CD14-positive monocyte (primary cell): ENCODE results near the gene PDE1A. TPM values are rescaled to one million over a fixed set of nuclear protein-coding genes. Genes with fewer than 3 reads are reported as not detected.
"Not testable (repeated sequence)": the region's sequence is repeated elsewhere in the genome, so short reads cannot be mapped to it uniquely, and the experiment has no call there.

Source experiments
- DNase-seq, 3 donors: peaks; one replicate each; pipeline ENCODE4 v3.0.0-alpha.2; 2011 to 2022
- H2AFZ ChIP-seq: 2 replicates; pipeline ENCODE4 v1.6.0; 2012; ENCODE audit warnings: mild to moderate bottlenecking, low read depth, low read length, inconsistent platforms; ENCODE audit not compliant: insufficient read depth, poor library complexity, severe bottlenecking
- H3K27ac ChIP-seq, 2 donors: 1 replicate in 1 of 2; 2 replicates in 1 of 2; pipeline ENCODE4 v1.5.1; 2012 to 2013; ENCODE audit warnings: low read length in 2 of 2, control low read depth in 1 of 2, inconsistent platforms in 1 of 2, low read depth in 1 of 2, mild to moderate bottlenecking in 1 of 2
- H3K27me3 ChIP-seq, 2 donors: one replicate each; pipeline versions ENCODE4 v1.6.0 to v1.6.1; 2011 to 2013; ENCODE audit warnings: low read length in 2 of 2; ENCODE audit not compliant: control insufficient read depth in 2 of 2, insufficient read depth in 2 of 2
- H3K36me3 ChIP-seq, 2 donors: replicated peaks in 1 of 2; 1 replicate in 1 of 2; 2 replicates in 1 of 2; pipeline versions ENCODE4 v1.5.1 to v1.6.1; 2012 to 2013; ENCODE audit warnings: low read length in 2 of 2, control low read depth in 1 of 2, inconsistent platforms in 1 of 2, mild to moderate bottlenecking in 1 of 2; ENCODE audit not compliant: insufficient read depth in 2 of 2, control insufficient read depth in 1 of 2
- H3K4me1 ChIP-seq, 2 donors: 1 replicate in 1 of 2; 2 replicates in 1 of 2; pipeline versions ENCODE4 v1.5.1 to v1.6.1; 2012 to 2013; ENCODE audit warnings: low read length in 2 of 2, control low read depth in 1 of 2, inconsistent platforms in 1 of 2, mild to moderate bottlenecking in 1 of 2, moderate library complexity in 1 of 2; ENCODE audit not compliant: insufficient read depth in 2 of 2, control insufficient read depth in 1 of 2
- H3K4me2 ChIP-seq: replicated peaks from 2 replicates; pipeline ENCODE3; 2012; ENCODE audit warnings: low read length, moderate library complexity, mild to moderate bottlenecking; ENCODE audit not compliant: poor library complexity, severe bottlenecking; ENCODE audit errors: extremely low read depth
- H3K4me3 ChIP-seq, 3 experiments: fragments of 200-600 bp in 1 of 3; sonication (generic) in 1 of 3; replicated peaks in 1 of 3; 1 replicate in 2 of 3; 2 replicates in 1 of 3; pipeline ENCODE4 v1.5.1; 2011 to 2013; ENCODE audit warnings: low read length in 3 of 3, mild to moderate bottlenecking in 3 of 3, control low read depth in 2 of 3, low read depth in 2 of 3, inconsistent platforms in 1 of 3, moderate library complexity in 1 of 3
- H3K79me2 ChIP-seq: 2 replicates; pipeline ENCODE4 v1.6.0; 2012; ENCODE audit warnings: mild to moderate bottlenecking, control low read depth, inconsistent platforms, low read length, moderate library complexity; ENCODE audit not compliant: insufficient read depth
- H3K9ac ChIP-seq: 2 replicates; pipeline ENCODE4 v1.6.0; 2017; ENCODE audit warnings: low read length, mild to moderate bottlenecking; ENCODE audit not compliant: insufficient read depth, poor library complexity, severe bottlenecking
- H3K9me3 ChIP-seq, 2 donors: replicated peaks in 1 of 2; 1 replicate in 1 of 2; 2 replicates in 1 of 2; pipeline versions ENCODE4 v1.5.1 to v1.6.1; 2012 to 2013; ENCODE audit warnings: low read length in 2 of 2, control low read depth in 1 of 2; ENCODE audit not compliant: control insufficient read depth in 1 of 2, insufficient read depth in 1 of 2
- H4K20me1 ChIP-seq: 2 replicates; pipeline ENCODE4 v1.6.0; 2012; ENCODE audit warnings: mild to moderate bottlenecking, low read length, control low read depth, moderate library complexity; ENCODE audit not compliant: insufficient read depth
- H3K27ac Mint-ChIP-seq, 7 donors: one replicate each; pipeline ENCODE4 v1.8.0; 2020; ENCODE audit warnings: mild to moderate bottlenecking in 7 of 7, mixed read lengths in 7 of 7, moderate library complexity in 6 of 7, inconsistent platforms in 2 of 7
- H3K27me3 Mint-ChIP-seq, 3 donors: one replicate each; pipeline ENCODE4 v1.8.0; 2021 to 2022; ENCODE audit warnings: low read depth in 3 of 3, mild to moderate bottlenecking in 3 of 3, mixed read lengths in 3 of 3, moderate library complexity in 3 of 3, inconsistent platforms in 1 of 3
- H3K36me3 Mint-ChIP-seq, 2 donors: one replicate each; pipeline ENCODE4 v1.8.0; 2020; ENCODE audit warnings: mixed read lengths in 2 of 2, inconsistent platforms in 1 of 2, mild to moderate bottlenecking in 1 of 2
- H3K4me1 Mint-ChIP-seq: one replicate; pipeline ENCODE4 v1.8.0; 2020; ENCODE audit warnings: mild to moderate bottlenecking, mixed read lengths
- H3K4me3 Mint-ChIP-seq, 2 donors: one replicate each; pipeline ENCODE4 v1.8.0; 2020; ENCODE audit warnings: mild to moderate bottlenecking in 2 of 2, mixed read lengths in 2 of 2, moderate library complexity in 1 of 2
- H3K9me3 Mint-ChIP-seq, 7 donors: one replicate each; pipeline ENCODE4 v1.8.0; 2020 to 2022; ENCODE audit warnings: mixed read lengths in 7 of 7, mild to moderate bottlenecking in 6 of 7, moderate library complexity in 6 of 7, inconsistent platforms in 2 of 7
- WGBS: methylation state at CpG from one replicate; pipeline ENCODE4 v1.1.5; 2013; ENCODE audit warnings: missing lambda C conversion rate; ENCODE audit not compliant: insufficient coverage; 5-methylcytosine and 5-hydroxymethylcytosine counted together
- intact Hi-C, 2 donors: fragments of 100-400 bp; cut with micrococcal nuclease; formaldehyde crosslinking; loops; one replicate each; pipeline versions ENCODE4 v1.15.0 to v1.15.1; 2023
- polyA plus RNA-seq, 3 donors: library from polyadenylated mRNA; depleted of rRNA in 1 of 3; unstranded in 2 of 3; stranded (reverse) in 1 of 3; fragments of 300-500 nt in 2 of 3; fragments of >200 nt in 1 of 3; fragmentation: Illumina TruSeq in 2 of 3; gene quantifications; 1 replicate in 2 of 3; 2 replicates in 1 of 3; pipeline ENCODE4 v1.2.3, GENCODE V29; 2012 to 2021
- TF ChIP-seq, protein P1 (sequence below): fragments of 200-600 bp; IDR thresholded peaks from one replicate; pipeline ENCODE4 v1.8.0; 2022; ENCODE audit warnings: antibody characterized with exemption, mild to moderate bottlenecking

PDE1A gene
- polyA plus RNA-seq, 3 donors: not detected

DNA sequence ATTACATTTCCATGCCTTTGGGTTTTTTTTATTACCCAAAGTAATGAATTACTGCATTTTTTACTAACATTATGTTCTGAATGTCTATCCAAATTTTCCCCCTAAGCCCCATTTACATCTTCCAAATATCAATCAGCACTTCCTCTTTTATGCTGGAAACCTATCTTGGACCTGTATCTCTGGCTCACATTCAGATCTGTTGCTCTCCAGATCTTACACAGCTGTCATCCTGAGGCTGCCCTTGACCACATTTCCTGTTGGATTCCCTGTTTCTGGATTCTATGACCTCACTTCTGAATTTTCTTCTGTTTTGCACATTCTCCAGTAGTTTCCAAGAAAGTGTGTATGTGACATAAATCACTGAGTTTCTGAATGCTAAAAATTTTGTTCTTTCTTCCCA, 146.7 kb downstream of the PDE1A start:
- TF ChIP-seq, protein P1, sequence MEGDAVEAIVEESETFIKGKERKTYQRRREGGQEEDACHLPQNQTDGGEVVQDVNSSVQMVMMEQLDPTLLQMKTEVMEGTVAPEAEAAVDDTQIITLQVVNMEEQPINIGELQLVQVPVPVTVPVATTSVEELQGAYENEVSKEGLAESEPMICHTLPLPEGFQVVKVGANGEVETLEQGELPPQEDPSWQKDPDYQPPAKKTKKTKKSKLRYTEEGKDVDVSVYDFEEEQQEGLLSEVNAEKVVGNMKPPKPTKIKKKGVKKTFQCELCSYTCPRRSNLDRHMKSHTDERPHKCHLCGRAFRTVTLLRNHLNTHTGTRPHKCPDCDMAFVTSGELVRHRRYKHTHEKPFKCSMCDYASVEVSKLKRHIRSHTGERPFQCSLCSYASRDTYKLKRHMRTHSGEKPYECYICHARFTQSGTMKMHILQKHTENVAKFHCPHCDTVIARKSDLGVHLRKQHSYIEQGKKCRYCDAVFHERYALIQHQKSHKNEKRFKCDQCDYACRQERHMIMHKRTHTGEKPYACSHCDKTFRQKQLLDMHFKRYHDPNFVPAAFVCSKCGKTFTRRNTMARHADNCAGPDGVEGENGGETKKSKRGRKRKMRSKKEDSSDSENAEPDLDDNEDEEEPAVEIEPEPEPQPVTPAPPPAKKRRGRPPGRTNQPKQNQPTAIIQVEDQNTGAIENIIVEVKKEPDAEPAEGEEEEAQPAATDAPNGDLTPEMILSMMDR: no peak
- H3K4me3 Mint-ChIP-seq: no peak overlapping the region

GRCh38 chr2:182276662-182277061, 150.2 kb downstream of the PDE1A start:
- WGBS: 84% methylated on average over 6 of the region's 6 CpGs
- intact Hi-C loops: not testable (repeated sequence)

More for the DNA sequence above, 146.7 kb downstream of the PDE1A start:
- no peak for DNase-seq
- H2AFZ ChIP-seq: no peak overlapping the region
- no peak overlapping the region for H3K4me2 ChIP-seq
- H3K4me3 ChIP-seq: no peak overlapping the region
- no peak overlapping the region for H3K27ac Mint-ChIP-seq
- no peaks in the 10 kb centered on the region for H3K36me3 Mint-ChIP-seq
- H3K9me3 ChIP-seq: peaks cover 5 to 17% of the 10 kb centered on the region in 2 donors
- no peaks in the 10 kb centered on the region for H4K20me1 ChIP-seq
- peaks cover 7 to 14% (median 11%) of the 10 kb centered on the region in 7 donors for H3K9me3 Mint-ChIP-seq
- H3K27me3 ChIP-seq: no peaks in the 10 kb centered on the region
- no peak overlapping the region for H3K27ac ChIP-seq
- no peaks in the 10 kb centered on the region for H3K4me1 ChIP-seq
- no peaks in the 10 kb centered on the region for H3K4me1 Mint-ChIP-seq
- no peak overlapping the region for H3K9ac ChIP-seq
- H3K27me3 Mint-ChIP-seq: no peaks in the 10 kb centered on the region
- no peaks in the 10 kb centered on the region for H3K79me2 ChIP-seq
- H3K36me3 ChIP-seq: no peaks in the 10 kb centered on the region
- intact Hi-C loops: no loop called here

More at GRCh38 chr2:182276662-182277061, 150.2 kb downstream of the PDE1A start:
- H3K4me1 Mint-ChIP-seq, H3K9ac ChIP-seq, H3K27me3 ChIP-seq, H3K36me3 ChIP-seq, H4K20me1 ChIP-seq, H2AFZ ChIP-seq, H3K27ac Mint-ChIP-seq, DNase-seq, H3K36me3 Mint-ChIP-seq, H3K27me3 Mint-ChIP-seq, H3K4me2 ChIP-seq, H3K27ac ChIP-seq, H3K79me2 ChIP-seq, H3K4me3 ChIP-seq, H3K4me3 Mint-ChIP-seq, H3K4me1 ChIP-seq: not testable (repeated sequence)
- H3K9me3 ChIP-seq: peaks cover 8 to 17% of the 10 kb centered on the region in 2 donors
- peaks cover 7 to 17% (median 13%) of the 10 kb centered on the region in 7 donors for H3K9me3 Mint-ChIP-seq
